Stimulated activated CD8-positive, alpha-beta memory T cell treated with anti-CD3 and anti-CD28 coated beads, Interleukin-2, amount 100 ng/mL, for 1 hour (primary cell): ENCODE results near the gene GJB3.

Source experiments
- DNase-seq, 2 donors: peaks; one replicate each; pipeline ENCODE4 v3.0.0-alpha.2; 2020; ENCODE audit warnings: low read depth in 2 of 2

The GJB3 gene

DNA sequence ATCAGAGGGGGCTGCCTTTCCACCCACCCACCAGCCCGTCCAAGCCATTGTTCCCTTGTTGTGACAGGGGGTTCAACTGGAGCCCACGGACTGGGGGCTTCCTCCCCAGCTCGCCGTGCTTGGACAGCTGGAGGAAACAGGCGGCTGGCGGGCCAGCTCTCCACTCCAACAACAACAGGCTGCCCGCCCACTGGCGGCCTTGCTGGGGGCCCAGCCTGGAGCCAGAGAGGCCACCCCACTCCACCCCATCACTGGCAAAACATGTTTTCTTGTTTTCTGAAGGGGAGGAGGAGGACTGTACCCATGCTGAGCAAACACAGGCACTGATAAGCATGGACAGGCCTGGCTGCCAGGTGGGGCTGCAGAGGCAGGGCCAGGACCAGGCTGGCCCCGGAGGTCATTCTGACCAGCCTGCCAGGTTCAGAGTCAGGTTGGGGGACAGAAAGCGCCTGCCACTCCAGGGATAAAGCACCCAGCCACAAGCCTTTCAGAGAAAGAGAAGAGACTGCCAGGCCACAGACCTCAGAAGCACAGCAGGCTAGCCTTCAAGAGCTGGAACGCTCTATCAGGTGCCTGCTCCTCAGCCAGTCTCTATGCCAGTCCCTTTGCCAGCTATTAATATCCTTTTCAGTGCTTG is 44.6 kb downstream of the GJB3 start:
- DNase-seq: no peak

GRCh38 chr1:34827341-34827941 is 46.4 kb downstream of the GJB3 start:
- no peak for DNase-seq

- DNase-seq: no peak
Observed at GRCh38 chr1:34828611-34829010, 47.6 kb downstream of the GJB3 start.

GRCh38 chr1:34829250-34829649 is 48.2 kb downstream of the GJB3 start:
- no peak for DNase-seq

DNA sequence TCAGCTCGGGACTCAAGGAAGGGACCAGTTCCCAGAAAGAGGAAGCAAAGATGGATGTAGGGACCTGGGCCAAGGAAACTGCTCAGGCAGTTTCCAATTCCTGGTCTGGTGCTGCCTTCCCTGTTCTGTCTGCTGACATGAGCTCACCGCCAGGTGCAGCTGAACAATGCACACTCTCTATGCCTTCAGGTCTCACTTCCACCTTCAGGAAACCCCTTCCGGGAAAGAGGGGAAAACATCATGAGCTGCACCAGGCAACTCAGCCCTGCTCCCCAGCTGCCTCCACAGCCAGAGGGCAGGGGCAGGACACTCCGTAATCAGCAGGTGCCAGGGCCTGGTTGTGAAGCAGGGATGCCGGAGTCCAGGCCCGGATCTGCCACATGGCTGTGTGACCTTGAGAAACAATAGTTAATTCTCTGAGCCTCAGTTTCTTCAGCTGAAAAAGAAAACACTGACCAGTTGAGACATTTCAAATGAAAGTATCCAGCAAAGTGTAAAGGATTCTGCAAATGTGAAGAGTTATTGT is 50.8 kb downstream of the GJB3 start:
- no peak for DNase-seq

GRCh38 chr1:34833711-34834110 is 52.7 kb downstream of the GJB3 start:
- no peak for DNase-seq
